Measurements from ENCODE around the gene ETFDH. TPM values are rescaled to one million over a fixed set of nuclear protein-coding genes. Genes with fewer than 3 reads are reported as not detected.

Gene ETFDH
- total and polyA plus RNA-seq, 9 of the 15 experiments (the other 6 are each of a cell fraction or from before 2014, with no cell fraction given): 14.6 to 33.6 (median 25.9) TPM

GRCh38 chr4:158738866-158739265 lies 66.8 kb downstream of the ETFDH start:
- intact Hi-C loops (cut with micrococcal nuclease) (no loop called here), in situ Hi-C loops (cut with MboI) (loop anchor here (25.0 kb wide), 1 partner anchor 698 kb away; no protein-coding TSS in a partner anchor)
- Histone ChIP-seq H3K36me3 (ENCODE audit: control insufficient read depth, insufficient read depth, low read length) (no peaks in the 10 kb centered on the region), H3K9ac (ENCODE audit: insufficient read depth in 1 of 2, low read depth in 2 of 2, low read length in 2 of 2) (no peak overlapping the region), H3K4me1 (replicated peaks in 1 of 2; ENCODE audit: control insufficient read depth in 2 of 2, insufficient read depth in 2 of 2, low read length in 2 of 2) (no peaks in the 10 kb centered on the region; a peak in 1 of 5 replicates), H3K27ac (ENCODE audit: extremely low read depth, low read depth, low read length) (no peak overlapping the region), H2AFZ (ENCODE audit: low read depth, low read length) (no peak overlapping the region), H3K9me3 (replicated peaks; ENCODE audit: control insufficient read depth, insufficient read depth, low read depth, low read length) (no peaks in the 10 kb centered on the region), H3K27me3 (ENCODE audit: control insufficient read depth in 2 of 2, insufficient read depth in 2 of 2, low read length in 2 of 2) (no peaks in the 10 kb centered on the region), H3K9me1 (ENCODE audit: control insufficient read depth, insufficient read depth, low read length) (no peaks in the 10 kb centered on the region), H3K4me2 (ENCODE audit: insufficient read depth, low read length) (no peak overlapping the region), H3K79me2 (ENCODE audit: control insufficient read depth, insufficient read depth, low read length) (no peaks in the 10 kb centered on the region), H3K4me3 (no peak overlapping the region), H4K20me1 (replicated peaks; ENCODE audit: control insufficient read depth, insufficient read depth, low read length) (no peaks in the 10 kb centered on the region)
- FAIRE-seq: no peak
- ATAC-seq: no peak
- WGBS (ENCODE audit: insufficient coverage, low coverage, missing lambda C conversion rate): 56% methylated on average over 2 of the region's 2 CpGs
- TF ChIP-seq RFX1 (IDR thresholded peaks at IDR 0.05) (no peak), KDM2B (CRISPR knock-in tag; IDR thresholded peaks at IDR 0.05) (no peak), ZNF511 (CRISPR knock-in tag; IDR thresholded peaks at IDR 0.05) (no peak), SRSF7 (optimal IDR thresholded peaks at IDR 0.05; ENCODE audit: low read depth, low read length) (no peak), NELFE (IDR thresholded peaks at IDR 0.05; ENCODE audit: insufficient read depth, insufficient read length) (no peak), HINFP (tag; conservative IDR thresholded peaks at IDR 0.05; ENCODE audit: low read depth) (no peak), DACH1 (IDR thresholded peaks at IDR 0.05; ENCODE audit: partially characterized antibody) (no peak), CTCF (IDR thresholded peaks at IDR 0.05 in 2 of 3, conservative IDR thresholded peaks at IDR 0.05 in 1 of 3; ENCODE audit: insufficient read depth in 2 of 3, low read depth in 1 of 3, low read length in 3 of 3) (no peak), ZNF41 (CRISPR knock-in tag; conservative IDR thresholded peaks at IDR 0.05) (no peak), C11orf30 (IDR thresholded peaks at IDR 0.05; ENCODE audit: low read depth) (no peak)
- DNase-seq (ENCODE audit: extremely low read depth in 1 of 4, low spot score in 3 of 4): no peak
- POLR2A ChIA-PET: no interaction called here
- CTCF ChIA-PET (ENCODE audit: low intra/inter-chr PET ratio): no interaction called here
- BruUV-seq (replicated peaks): no TSS peak

Measured in K562 (cell line).